Suprapubic skin (tissue), 4 donors: Measurements from ENCODE around the gene CCDC77. TPM values are rescaled to one million over a fixed set of nuclear protein-coding genes. Genes with fewer than 3 reads are reported as not detected.

Experiments used
- DNase-seq, 2 donors: peaks; one replicate each; pipeline ENCODE4 v3.0.0-alpha.2; 2019; ENCODE audit warnings: low spot score in 2 of 2
- H3K27ac ChIP-seq: fragments of 200-600 bp; sonication (generic); one replicate; pipeline ENCODE4 v1.5.1; 2019
- H3K27me3 ChIP-seq: fragments of 200-600 bp; sonication (generic); one replicate; pipeline ENCODE4 v1.5.1; 2019
- H3K36me3 ChIP-seq: fragments of 200-600 bp; sonication (generic); one replicate; pipeline ENCODE4 v1.5.1; 2019
- H3K4me1 ChIP-seq: fragments of 200-600 bp; sonication (generic); one replicate; pipeline ENCODE4 v1.5.1; 2019
- H3K4me3 ChIP-seq: fragments of 200-600 bp; sonication (generic); one replicate; pipeline ENCODE4 v1.5.1; 2019; ENCODE audit warnings: mild to moderate bottlenecking
- H3K9me3 ChIP-seq: fragments of 200-600 bp; sonication (generic); one replicate; pipeline ENCODE4 v1.5.1; 2019
- CTCF ChIP-seq, 2 donors: fragments of 200-600 bp in 1 of 2; fragments of 450-650 bp in 1 of 2; sonication (generic) in 1 of 2; IDR thresholded peaks; one replicate each; pipeline ENCODE4 v1.5.1; 2016 to 2019; ENCODE audit warnings: antibody characterized with exemption in 2 of 2, mild to moderate bottlenecking in 1 of 2, moderate library complexity in 1 of 2
- EP300 ChIP-seq: sonication (generic); formaldehyde crosslinking; IDR thresholded peaks from one replicate; pipeline ENCODE4 v1.6.1; 2017; ENCODE audit warnings: antibody characterized with exemption
- POLR2A ChIP-seq, 2 donors: fragments of 450-650 bp; IDR thresholded peaks; one replicate each; pipeline ENCODE4 v1.6.1; 2017; ENCODE audit warnings: antibody characterized with exemption in 2 of 2, mild to moderate bottlenecking in 2 of 2, moderate library complexity in 2 of 2
- POLR2AphosphoS5 ChIP-seq, 3 donors: sonication (generic); formaldehyde crosslinking; IDR thresholded peaks; one replicate each; pipeline ENCODE4 v1.6.1; 2017; ENCODE audit warnings: antibody characterized with exemption in 3 of 3
- WGBS: methylation state at CpG from one replicate; pipeline ENCODE4 v1.1.5; 2018; 5-methylcytosine and 5-hydroxymethylcytosine counted together
- total RNA-seq, 4 donors: library from RNA; depleted of rRNA; stranded (reverse); fragments of >200 nt; gene quantifications; one replicate each; pipeline ENCODE4 v1.1.0, GENCODE V29; 2016

The CCDC77 gene
- total RNA-seq, 4 donors from 2014 or later = 5.1 to 9.7 (median 6.8) TPM

GRCh38 chr12:475286-475685 is 73.8 kb downstream of the CCDC77 start:
- Histone ChIP-seq H3K4me3 (no peak overlapping the region), H3K9me3 (no peaks in the 10 kb centered on the region), H3K27ac (no peak overlapping the region), H3K4me1 (no peaks in the 10 kb centered on the region), H3K36me3 (no peaks in the 10 kb centered on the region), H3K27me3 (no peaks in the 10 kb centered on the region)
- 29% methylated on average over 5 of the region's 5 CpGs for WGBS
- DNase-seq = peak in 1 of 2 donors; percentile 32
- TF ChIP-seq POLR2A (IDR thresholded peaks at IDR 0.05) (no peak), EP300 (no peak), CTCF (IDR thresholded peaks at IDR 0.05) (no peak)

- Histone ChIP-seq H3K9me3 (no peaks in the 10 kb centered on the region), H3K4me3 (no peak overlapping the region), H3K27ac (no peak overlapping the region), H3K4me1 (peaks cover 13% of the 10 kb centered on the region), H3K36me3 (no peaks in the 10 kb centered on the region), H3K27me3 (no peaks in the 10 kb centered on the region)
- TF ChIP-seq POLR2A (IDR thresholded peaks at IDR 0.05) = no peak
- no peak for TF ChIP-seq POLR2AphosphoS5 (IDR thresholded peaks at IDR 0.05)
- DNase-seq = no peak
- 97% methylated on average over 4 of the region's 4 CpGs for WGBS
Measured at GRCh38 chr12:479161-479560, 77.7 kb downstream of the CCDC77 start.

- peak in 1 of 2 donors; percentile 38 for DNase-seq
- H3K4me3 ChIP-seq = no peak overlapping the region
- no peaks in the 10 kb centered on the region for H3K27me3 ChIP-seq
- H3K9me3 ChIP-seq = no peaks in the 10 kb centered on the region
- no peaks in the 10 kb centered on the region for H3K36me3 ChIP-seq
- TF ChIP-seq POLR2AphosphoS5 (IDR thresholded peaks at IDR 0.05) (no peak), CTCF (IDR thresholded peaks at IDR 0.05) (no peak), POLR2A (IDR thresholded peaks at IDR 0.05) (no peak), EP300 (no peak)
- H3K27ac ChIP-seq = no peak overlapping the region
- 41% methylated on average over 9 of the region's 13 CpGs for WGBS
- peaks cover 13% of the 10 kb centered on the region for H3K4me1 ChIP-seq
Measured at GRCh38 chr12:480831-481816, 79.7 kb downstream of the CCDC77 start.

GRCh38 chr12:482061-482460 is 80.6 kb downstream of the CCDC77 start:
- Histone ChIP-seq H3K27ac (no peak overlapping the region), H3K4me1 (peaks cover 13% of the 10 kb centered on the region), H3K36me3 (no peaks in the 10 kb centered on the region), H3K9me3 (no peaks in the 10 kb centered on the region), H3K4me3 (no peak overlapping the region), H3K27me3 (no peaks in the 10 kb centered on the region)
- DNase-seq = peak in 1 of 2 donors; percentile 13
- TF ChIP-seq CTCF (IDR thresholded peaks at IDR 0.05) (no peak), EP300 (no peak), POLR2AphosphoS5 (IDR thresholded peaks at IDR 0.05) (no peak), POLR2A (IDR thresholded peaks at IDR 0.05) (no peak)
- 73% methylated on average over 3 of the region's 3 CpGs for WGBS

- H3K4me1 ChIP-seq = peaks cover 13% of the 10 kb centered on the region
- H3K27me3 ChIP-seq = no peaks in the 10 kb centered on the region
- peak; percentile 28 to 49 for DNase-seq
- no peak overlapping the region for H3K4me3 ChIP-seq
- H3K36me3 ChIP-seq = no peaks in the 10 kb centered on the region
- WGBS = 64% methylated on average over 10 of the region's 11 CpGs
- no peak for TF ChIP-seq POLR2AphosphoS5 (IDR thresholded peaks at IDR 0.05)
- no peak for TF ChIP-seq CTCF (IDR thresholded peaks at IDR 0.05)
- no peak for TF ChIP-seq POLR2A (IDR thresholded peaks at IDR 0.05)
- no peak for TF ChIP-seq EP300
- no peaks in the 10 kb centered on the region for H3K9me3 ChIP-seq
- H3K27ac ChIP-seq = no peak overlapping the region
Measured at GRCh38 chr12:484096-484495, 82.7 kb downstream of the CCDC77 start.
